HepG2 (cell line): Measurements from ENCODE around the gene CD37.

Experiments
- MYC ChIP-seq: sonication (generic); formaldehyde crosslinking; IDR thresholded peaks from 2 replicates; pipeline ENCODE4 v1.9.0; 2021; ENCODE audit warnings: missing genetic modification reagents, borderline replicate concordance
- POGZ ChIP-seq: sonication (generic); formaldehyde crosslinking; IDR thresholded peaks from 2 replicates; pipeline ENCODE4 v1.4.0; 2020; ENCODE audit warnings: mild to moderate bottlenecking, missing genetic modification reagents
- SUZ12 ChIP-seq: fragments of 150-350 bp; IDR thresholded peaks from 2 replicates; pipeline ENCODE4 v1.6.1; 2014; ENCODE audit warnings: low read depth, low read length
- TCF12 ChIP-seq, 2 experiments: fragments of 450-650 bp in 1 of 2; sonication (generic) in 1 of 2; formaldehyde crosslinking in 1 of 2; IDR thresholded peaks; 2 replicates each; pipeline versions ENCODE4 v1.6.1 to v1.8.0; 2017 to 2022; ENCODE audit warnings: antibody characterized with exemption in 1 of 2, mild to moderate bottlenecking in 1 of 2, missing genetic modification reagents in 1 of 2, moderate library complexity in 1 of 2
- TMF1 ChIP-seq: sonication (generic); formaldehyde crosslinking; IDR thresholded peaks from 2 replicates; pipeline ENCODE4 v1.8.1; 2022; ENCODE audit warnings: low read depth, missing genetic modification reagents
- ZNF510 ChIP-seq: sonication (generic); formaldehyde crosslinking; IDR thresholded peaks from 2 replicates; pipeline ENCODE4 v1.4.0; 2020; ENCODE audit warnings: low read depth, mild to moderate bottlenecking, missing genetic modification reagents
- TF ChIP-seq, protein P1 (sequence below): sonication (generic); formaldehyde crosslinking; IDR thresholded peaks from 2 replicates; pipeline ENCODE4 v1.5.0; 2020; ENCODE audit warnings: mild to moderate bottlenecking, missing genetic modification reagents, moderate library complexity
- TF ChIP-seq, protein P2 (sequence below): sonication (generic); formaldehyde crosslinking; IDR thresholded peaks from 2 replicates; pipeline ENCODE4 v1.8.0; 2022; ENCODE audit warnings: missing genetic modification reagents, mild to moderate bottlenecking, inconsistent platforms, borderline replicate concordance

DNA sequence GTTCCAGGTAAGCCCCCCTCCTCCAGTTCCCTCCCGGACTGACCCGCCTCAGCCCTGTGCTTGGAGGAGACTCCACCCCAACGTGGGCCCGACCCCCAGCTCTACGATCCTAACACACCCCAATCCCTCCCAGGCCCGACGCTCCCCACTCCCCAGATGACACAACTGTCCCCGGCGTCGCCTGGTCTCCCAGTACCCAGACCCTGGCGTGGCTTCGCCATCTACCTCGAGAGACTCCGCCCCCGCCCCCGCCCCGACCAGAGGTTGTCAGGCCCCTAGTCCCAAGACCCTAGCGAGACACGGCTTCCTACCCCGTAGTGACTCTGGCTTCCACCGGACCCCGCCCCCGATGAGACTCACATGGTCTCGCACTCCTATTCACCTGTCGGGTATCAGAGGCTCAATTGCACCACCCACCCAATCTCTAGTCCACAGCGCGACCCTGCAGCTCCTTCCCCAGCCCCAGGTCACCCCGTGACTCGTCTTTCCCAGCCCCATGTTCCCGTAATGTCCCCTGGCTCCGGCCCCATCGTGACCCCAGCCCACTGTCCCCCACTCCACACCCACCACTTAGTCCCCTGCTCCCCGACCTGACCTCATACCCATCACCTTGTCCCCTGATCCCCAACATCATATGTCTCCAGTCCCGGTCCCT is 2.9 kb downstream of the CD37 start:
- TF ChIP-seq MYC (CRISPR knock-in tag) (no peak), SUZ12 (no peak), POGZ (CRISPR knock-in tag) (no peak), ZNF510 (no peak), TMF1 (CRISPR knock-in tag) (no peak), TCF12 (IDR thresholded peaks at IDR 0.05) (no peak), TCF12 (CRISPR knock-in tag; IDR thresholded peaks at IDR 0.05) (no peak)
- TF ChIP-seq, protein P1, sequence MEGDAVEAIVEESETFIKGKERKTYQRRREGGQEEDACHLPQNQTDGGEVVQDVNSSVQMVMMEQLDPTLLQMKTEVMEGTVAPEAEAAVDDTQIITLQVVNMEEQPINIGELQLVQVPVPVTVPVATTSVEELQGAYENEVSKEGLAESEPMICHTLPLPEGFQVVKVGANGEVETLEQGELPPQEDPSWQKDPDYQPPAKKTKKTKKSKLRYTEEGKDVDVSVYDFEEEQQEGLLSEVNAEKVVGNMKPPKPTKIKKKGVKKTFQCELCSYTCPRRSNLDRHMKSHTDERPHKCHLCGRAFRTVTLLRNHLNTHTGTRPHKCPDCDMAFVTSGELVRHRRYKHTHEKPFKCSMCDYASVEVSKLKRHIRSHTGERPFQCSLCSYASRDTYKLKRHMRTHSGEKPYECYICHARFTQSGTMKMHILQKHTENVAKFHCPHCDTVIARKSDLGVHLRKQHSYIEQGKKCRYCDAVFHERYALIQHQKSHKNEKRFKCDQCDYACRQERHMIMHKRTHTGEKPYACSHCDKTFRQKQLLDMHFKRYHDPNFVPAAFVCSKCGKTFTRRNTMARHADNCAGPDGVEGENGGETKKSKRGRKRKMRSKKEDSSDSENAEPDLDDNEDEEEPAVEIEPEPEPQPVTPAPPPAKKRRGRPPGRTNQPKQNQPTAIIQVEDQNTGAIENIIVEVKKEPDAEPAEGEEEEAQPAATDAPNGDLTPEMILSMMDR: no peak
- TF ChIP-seq, protein P2, sequence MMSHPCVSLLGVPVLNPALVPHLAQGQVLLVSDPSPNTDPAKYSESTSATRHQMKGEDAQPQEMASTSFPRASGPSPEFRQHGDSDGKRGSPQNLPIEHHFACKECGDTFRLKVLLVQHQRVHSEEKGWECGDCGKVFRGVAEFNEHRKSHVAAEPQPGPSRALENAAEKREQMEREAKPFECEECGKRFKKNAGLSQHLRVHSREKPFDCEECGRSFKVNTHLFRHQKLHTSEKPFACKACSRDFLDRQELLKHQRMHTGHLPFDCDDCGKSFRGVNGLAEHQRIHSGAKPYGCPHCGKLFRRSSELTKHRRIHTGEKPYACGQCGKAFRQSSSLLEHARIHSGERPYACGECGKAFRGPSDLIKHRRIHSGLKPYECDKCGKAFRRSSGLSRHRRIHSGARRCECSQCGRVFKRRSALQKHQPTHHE (CRISPR knock-in tag): no peak
